Fibroblast of the aortic adventitia (primary cell): ENCODE measurements around the gene PSMB3. TPM values are rescaled to one million over a fixed set of nuclear protein-coding genes. Genes with fewer than 3 reads are reported as not detected.
"Not testable (repeated sequence)": the region's sequence is repeated elsewhere in the genome, so short reads cannot be mapped to it uniquely, and the experiment has no call there.

ENCODE experiments used
- DNase-seq: peaks from one replicate; pipeline ENCODE4 v3.0.0-alpha.2; 2010; ENCODE audit warnings: low read depth
- H3K4me3 ChIP-seq: 2 replicates; pipeline ENCODE4 v1.5.1; 2011; ENCODE audit warnings: low read depth, mild to moderate bottlenecking, control low read depth, low read length, moderate library complexity
- total RNA-seq: library from RNA; depleted of rRNA; stranded (reverse); fragments of >200 nt; gene quantifications from 2 replicates; pipeline ENCODE4 v1.2.3, GENCODE V29; 2012; ENCODE audit warnings: low replicate concordance
- TF ChIP-seq, protein P1 (sequence below): IDR thresholded peaks from 2 replicates; pipeline ENCODE4 v1.5.1; 2011; ENCODE audit warnings: mild to moderate bottlenecking, low read length, control low read depth, inconsistent platforms; ENCODE audit not compliant: insufficient read depth

PSMB3 gene
- total RNA-seq, 1 donor: 293 TPM

DNA sequence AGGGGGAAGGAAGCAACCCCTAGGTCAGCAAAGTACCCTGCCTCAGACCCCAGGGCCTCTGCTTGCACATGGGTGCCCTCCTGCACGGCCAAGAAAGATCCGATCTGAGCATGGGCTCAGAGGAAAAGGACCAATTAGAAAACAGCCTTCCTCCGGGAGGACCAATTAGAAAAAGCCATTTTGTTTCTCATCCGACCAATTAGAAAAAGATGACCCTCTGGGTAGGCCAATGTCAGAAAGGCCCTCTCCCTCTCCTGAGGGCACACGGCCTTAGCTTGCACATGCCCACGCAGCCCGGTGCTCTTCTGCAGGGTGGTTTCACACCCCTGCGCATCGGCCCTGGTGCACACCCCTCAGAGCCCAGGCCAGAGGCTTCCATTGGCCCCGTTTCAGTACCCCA lies 27.5 kb upstream of the PSMB3 start:
- TF ChIP-seq, protein P1, sequence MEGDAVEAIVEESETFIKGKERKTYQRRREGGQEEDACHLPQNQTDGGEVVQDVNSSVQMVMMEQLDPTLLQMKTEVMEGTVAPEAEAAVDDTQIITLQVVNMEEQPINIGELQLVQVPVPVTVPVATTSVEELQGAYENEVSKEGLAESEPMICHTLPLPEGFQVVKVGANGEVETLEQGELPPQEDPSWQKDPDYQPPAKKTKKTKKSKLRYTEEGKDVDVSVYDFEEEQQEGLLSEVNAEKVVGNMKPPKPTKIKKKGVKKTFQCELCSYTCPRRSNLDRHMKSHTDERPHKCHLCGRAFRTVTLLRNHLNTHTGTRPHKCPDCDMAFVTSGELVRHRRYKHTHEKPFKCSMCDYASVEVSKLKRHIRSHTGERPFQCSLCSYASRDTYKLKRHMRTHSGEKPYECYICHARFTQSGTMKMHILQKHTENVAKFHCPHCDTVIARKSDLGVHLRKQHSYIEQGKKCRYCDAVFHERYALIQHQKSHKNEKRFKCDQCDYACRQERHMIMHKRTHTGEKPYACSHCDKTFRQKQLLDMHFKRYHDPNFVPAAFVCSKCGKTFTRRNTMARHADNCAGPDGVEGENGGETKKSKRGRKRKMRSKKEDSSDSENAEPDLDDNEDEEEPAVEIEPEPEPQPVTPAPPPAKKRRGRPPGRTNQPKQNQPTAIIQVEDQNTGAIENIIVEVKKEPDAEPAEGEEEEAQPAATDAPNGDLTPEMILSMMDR: no peak
- DNase-seq: no peak
- H3K4me3 ChIP-seq: no peak overlapping the region

DNA sequence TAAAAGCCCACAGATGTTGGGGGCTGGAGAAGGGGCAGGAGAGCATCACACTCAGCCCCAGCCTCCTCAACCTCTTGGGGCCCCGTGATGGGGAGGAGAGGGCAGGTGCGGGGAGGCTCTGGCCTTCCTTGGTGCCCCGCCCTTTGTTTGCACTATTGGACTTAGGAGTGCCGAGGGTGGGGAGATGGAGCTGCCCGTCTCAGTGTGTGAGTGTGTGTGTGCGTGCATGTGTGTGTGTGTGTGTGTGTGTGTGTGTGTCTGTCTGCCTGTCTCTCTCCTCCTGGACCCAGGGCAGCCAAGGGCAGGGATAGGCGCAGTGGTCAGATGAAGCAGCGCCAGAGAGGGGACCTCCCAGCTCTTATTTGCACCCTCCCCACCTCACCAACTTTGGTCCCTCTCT lies 26.4 kb upstream of the PSMB3 start:
- H3K4me3 ChIP-seq, DNase-seq: not testable (repeated sequence)

DNA sequence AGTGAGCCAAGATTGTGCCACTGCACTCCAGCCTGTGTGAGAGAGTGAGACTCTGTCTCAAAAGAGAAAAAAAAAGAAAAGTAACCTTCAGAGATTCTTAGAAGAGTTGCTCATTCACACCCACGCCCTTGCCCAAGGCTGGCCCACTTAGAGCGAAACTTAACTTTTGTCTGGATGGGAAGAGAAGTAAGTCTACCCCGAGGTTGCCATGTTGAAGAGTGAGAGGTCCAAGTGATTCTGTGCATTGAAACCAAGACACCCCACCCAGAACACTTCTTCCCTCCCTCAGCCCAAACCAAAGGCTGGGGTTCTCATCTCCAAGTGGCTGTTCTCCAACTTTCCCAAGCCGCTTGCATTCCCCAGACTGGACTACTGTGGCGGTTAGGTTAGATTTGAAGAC lies 24.8 kb upstream of the PSMB3 start:
- TF ChIP-seq, protein P1: no peak
- DNase-seq: no peak
- H3K4me3 ChIP-seq: no peak overlapping the region

DNA sequence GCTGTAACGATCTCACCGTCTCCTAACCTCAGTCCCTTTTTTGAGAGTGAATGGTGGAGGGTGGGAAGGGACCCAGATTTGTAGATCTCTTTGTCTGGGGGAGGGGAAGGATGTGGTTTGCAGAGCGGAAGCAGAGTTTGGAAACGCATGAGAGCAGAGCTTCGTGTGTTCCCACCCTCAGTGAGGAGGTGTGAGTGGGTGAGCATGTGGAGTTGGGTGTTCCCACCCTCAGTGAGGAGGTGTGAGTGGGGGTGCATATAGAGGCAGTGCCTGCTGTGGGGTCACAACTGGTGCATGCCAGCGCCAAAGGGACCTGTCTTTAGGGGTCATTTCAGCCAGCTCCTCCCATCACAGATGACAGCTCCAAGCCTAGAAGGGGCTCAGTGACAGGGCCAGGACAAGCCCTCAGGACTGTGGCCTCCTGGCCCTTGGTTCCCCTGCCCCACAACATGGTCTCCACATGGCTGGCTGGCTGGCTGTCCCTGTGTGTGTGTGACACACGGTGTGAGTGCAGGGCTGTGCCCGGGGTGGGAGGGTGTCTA lies 24.2 kb upstream of the PSMB3 start:
- no peak for DNase-seq
- no peak overlapping the region for H3K4me3 ChIP-seq
- TF ChIP-seq, protein P1: no peak

DNA sequence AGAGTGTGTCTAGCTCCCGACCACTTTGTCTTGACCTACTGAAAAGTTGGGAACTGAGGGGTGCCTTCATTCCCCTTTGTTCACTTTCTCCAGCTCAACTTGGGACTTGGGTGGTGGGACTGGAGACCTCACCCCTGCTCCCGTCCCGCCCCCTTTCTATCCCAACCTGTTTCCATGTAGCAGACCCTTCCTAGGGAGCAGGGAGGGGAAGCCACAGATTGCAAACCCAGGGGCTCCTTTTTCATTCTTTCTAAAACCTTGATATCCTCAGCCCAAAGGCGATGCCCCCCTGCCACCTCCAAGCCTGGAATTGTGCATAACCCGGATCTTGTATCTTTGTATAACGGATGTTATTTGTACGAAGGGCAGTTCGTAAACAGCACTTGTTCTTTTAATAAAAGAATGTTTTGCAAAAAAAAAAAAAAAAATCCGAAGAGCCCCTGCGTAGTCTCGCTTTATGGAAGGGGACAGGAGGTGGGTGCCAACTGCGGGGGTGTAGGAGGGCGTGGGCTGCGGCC lies 23.1 kb upstream of the PSMB3 start:
- TF ChIP-seq, protein P1: no peak
- peak overlapping the region; percentile 88 for H3K4me3 ChIP-seq
- no peak for DNase-seq

DNA sequence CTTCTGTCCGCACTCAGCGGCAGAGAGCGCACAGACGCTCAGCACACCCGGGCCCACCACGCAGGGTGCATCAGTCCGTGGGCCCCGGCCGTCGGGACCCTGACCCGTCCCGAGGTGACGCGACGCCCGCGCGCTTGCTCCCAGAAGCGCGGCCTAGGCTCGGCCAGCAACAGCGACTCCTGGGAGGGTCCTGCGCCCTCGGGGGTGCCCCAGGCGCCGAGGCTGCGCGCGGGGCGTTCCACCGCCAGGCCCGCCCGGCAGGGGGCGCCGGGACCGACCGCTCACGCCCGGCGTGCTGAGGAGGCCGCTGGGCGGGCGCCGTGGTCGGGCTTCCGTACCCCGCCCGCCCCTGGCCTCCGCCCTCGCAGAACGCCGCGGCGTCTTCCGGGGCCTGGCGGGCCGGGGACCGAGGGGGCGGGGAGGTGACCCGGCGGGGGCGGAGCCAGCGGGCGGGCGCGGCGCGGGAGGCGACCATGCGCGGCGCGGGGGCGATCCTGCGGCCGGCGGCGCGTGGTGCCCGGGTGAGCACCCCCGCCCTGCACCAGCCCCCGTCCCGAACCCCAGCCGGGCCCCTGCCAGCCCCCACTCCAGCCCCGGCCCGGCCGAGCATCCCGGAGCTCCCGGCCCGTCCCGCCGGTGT lies 22.5 kb upstream of the PSMB3 start, which contains the start of gene CISD3:
CISD3 (plus strand) TSS at position 456 of the 640 bp plus-strand sequence; CDS start at position 474, 18 bp downstream.
- TF ChIP-seq, protein P1: peak; percentile 45
- peak within 1 kb of the TSS; percentile 88 for H3K4me3 ChIP-seq
- DNase-seq: peak; percentile 72

DNA sequence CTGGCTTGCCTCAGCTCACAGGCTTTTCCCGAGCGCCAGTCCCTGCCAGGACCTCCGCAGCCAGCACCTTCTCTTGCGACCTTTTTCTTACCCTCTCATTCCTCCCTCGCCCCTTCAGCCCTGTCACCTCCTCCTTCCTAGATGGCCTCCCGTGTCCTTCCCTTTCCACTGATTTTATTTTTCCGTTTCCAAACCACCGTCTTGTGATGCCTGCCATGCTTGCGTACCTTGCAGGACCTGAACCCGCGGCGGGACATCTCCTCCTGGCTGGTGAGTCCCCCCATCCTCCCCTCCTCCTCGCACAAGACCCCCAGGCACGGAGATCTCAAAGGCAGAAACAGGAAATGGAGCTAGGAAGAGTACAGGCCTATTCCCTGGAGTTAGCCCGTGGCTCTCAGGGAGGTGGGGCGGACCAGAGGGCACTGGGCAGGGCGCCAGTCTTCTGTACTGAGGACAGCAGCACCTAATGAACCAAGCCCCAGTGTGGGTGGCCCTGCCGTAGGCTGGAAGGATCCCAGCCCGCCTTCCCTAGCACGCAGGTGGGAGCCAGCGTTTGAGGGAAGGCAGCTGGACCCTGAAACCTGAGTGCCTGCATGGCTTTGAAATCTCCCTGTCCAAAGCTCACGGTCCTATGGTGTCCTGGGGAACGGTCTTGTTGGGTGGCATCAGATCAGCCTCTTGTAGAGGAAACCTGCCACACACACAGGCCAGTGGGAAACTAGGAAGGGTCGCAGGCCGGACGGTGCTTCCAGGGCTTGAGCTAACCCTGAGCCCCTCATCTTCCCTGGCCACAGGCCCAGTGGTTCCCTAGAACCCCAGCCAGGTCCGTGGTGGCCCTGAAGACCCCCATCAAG lies 21.8 kb upstream of the PSMB3 start:
- DNase-seq: peak; percentile 47
- H3K4me3 ChIP-seq: peak overlapping the region; percentile 88
- TF ChIP-seq, protein P1: no peak
